Measurements from ENCODE around the gene MRM2.

The MRM2 gene

DNA sequence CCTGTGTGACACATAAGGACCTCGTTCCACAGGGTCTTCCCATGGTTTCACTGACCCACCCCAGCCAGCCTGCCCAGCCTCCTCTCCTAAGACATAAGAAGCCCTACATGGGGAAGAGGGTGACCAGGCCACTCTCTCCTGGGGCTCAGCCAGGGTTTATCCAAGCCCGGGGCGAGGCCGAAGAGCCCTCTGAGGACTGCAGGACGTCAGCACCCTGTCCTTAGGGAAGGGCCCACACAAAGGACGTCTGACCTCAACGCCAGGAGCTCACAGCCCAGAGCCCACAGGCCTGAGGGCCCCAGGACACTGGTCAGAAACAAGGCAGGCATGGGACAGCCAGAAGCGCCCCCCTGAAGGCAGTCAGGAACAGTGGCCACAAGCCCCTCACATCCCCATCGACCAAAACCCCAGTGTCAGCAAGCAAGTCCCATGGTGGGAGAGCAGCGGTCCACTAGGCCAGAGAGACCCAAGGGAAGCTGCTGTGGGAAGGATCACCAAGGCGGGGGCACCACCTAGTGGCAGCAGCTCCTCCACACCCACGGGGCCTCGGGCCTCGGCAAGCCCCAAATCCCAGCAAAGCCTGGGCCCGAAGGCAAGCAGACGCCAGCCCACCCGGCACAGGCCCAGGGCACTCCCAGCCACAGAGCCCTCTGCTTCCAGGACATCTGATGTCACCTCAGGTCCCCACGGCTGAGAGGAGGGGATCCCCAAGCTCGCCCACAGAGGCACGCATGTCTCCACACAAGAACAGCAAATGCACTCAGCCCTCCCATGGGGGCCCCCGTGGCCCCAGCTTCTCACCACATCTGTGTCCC lies 32.7 kb downstream of the MRM2 start:
- DNase-seq = peak in 55 of 58 donors; percentile 15 to 85 (median 61)

DNA sequence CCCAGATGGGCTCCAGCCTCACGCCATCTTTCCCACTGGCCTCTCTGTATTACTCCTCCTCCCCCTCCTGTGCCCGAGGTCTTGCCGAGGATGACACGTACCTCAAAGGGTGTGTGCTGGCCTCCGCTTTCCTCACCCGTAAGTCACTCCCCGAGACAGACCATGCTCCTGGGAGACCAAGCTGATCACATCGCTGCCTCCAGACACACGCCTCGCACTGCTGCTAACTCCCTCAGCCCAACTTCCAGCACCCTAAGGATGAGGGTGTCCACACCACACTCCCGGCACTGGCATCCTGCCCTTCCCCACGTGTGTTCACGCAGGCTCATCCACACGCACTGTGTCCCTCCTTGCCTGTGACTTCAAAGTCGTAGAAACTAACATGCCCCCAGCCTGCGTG lies 33.3 kb downstream of the MRM2 start:
- no peak for DNase-seq

DNA sequence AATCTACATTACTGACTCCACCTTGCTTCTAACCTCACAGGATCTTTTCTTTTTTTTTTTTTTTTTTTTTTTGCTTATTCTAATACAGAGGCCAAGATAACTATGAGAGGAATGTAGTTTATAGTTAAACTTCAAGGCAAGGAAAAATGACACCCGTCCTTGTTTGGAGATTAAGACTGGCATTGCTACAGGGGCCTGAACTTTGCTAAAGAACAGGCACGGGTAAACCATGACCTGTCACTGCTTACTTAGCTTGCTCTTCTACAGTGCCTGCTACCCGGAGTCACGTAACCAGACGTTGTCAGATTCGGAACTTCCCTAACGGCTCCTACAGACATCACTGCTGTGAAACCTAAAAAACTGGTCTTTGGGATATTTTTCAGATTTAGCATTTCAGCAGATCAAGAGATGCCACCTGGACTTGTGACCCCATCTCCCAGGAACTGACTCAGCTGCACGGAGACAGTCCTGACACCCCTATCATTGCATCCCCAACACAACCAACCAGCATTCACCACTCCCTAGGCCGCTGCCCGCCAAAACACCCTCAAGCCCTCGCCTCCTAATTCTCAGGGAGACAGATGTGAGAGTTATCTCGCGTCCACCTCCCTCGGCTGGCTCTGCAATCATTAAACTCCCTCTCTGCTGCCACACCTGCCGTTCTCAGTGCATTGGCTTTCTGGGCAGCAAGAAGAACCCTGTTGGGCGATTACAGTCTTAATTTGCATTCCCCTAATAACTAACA lies 36.8 kb downstream of the MRM2 start:
- DNase-seq = no peak

DNA sequence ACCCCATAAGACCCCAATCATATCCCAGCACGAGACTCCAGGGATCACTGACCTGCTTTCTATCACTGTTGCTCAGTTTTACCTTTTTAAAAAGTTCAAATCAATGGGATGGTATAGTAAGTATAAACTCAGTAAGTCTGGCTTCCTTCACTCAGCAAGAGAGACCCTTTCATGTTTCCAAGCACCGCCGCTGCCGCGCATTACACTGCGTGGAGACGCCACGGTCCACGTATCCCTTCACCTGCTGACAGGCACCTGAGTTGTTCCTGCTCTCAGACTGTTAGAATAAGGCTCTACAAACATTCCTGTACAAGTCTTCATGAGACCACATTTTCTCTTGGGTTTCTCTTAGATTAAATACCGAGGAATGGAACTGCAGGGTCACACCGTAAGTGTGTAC lies 37.6 kb downstream of the MRM2 start:
- DNase-seq = no peak

DNA sequence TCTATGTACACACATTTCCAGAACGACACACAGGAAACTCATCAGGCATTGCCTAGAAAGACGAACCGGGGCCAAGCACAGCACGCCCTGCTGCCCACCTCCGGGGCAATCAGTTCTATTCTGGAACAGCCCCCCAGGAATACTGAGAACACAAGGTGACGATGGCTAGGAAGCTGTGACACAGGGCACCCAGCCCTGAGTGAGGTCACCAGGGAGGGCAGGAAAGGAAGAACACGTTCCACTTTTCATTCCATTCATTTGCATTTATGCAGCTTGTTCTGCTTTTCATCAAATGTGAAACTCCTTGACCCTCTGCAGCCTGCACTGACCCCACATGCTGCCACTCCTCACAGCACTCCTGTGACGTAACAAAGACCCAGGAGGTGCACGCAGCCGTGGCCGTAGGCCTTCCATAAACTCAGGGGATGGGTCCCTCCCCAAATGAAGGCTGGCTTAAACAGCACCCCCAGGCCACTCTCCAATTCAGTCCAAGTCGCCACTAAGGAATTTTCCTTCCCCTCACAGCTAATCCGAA lies 38.2 kb downstream of the MRM2 start:
- no peak for DNase-seq

DNA sequence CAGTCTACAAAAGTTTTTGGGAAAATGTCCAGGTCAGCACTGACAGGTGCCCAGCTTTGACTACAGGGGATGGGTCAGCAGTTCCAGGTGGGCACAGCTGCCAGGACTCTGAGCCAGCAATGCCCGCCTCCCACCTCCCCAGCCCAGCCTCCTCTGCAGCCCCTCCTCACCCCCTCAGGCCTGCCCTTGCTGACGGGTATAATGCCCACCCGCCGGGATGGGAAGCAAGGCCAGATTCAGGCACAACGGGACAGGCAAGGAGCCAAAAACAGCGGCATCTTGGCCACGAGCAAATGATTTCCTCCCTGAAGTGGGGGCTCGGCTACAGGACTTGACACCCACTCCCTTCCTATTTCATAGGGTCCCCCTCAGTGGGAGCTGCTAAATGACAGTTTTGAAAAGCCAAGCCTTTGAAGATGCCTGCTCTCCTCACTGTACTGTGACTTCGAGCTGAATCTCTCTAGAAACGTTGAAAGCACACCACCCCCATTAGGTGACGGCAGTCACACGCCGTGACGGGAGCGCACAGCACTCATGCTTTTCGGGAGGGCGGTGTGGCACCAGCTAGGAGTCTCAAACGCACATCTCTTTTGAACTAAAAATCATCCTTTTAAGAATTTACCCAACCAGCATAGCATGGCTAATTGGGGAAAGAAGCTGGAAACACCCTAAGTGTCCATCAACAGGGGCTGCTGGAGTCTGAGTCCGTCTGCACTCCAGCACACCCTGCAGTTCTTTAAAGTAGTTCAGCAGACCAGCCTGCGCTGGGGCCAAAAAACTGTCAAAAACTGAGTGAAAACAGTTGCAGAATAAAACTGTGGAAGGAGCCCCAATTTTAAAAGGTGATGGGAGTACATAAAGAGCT lies 38.9 kb downstream of the MRM2 start:
- DNase-seq = peak in 1 of 58 donors; percentile 12

DNA sequence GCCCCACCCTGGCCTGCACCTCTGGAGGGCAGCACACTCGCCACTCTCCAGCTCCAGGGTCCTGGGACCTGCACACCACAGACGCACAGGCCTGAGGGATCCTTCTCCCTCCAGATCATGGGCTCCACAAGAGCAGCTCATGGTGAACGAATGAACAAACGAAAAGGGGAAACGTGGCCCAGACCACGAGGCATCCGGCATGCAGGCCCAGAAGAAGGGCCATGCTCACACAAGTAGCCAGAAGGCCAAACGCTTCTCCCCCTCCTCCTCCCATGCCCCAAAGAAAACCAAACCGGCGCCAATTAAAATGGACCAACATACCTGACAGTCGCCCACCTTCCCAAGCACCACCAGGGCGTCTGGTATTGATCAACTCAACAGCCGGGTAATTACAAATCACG lies 39.6 kb downstream of the MRM2 start:
- DNase-seq = peak in 13 of 58 donors; percentile 11 to 38 (median 23)

DNA sequence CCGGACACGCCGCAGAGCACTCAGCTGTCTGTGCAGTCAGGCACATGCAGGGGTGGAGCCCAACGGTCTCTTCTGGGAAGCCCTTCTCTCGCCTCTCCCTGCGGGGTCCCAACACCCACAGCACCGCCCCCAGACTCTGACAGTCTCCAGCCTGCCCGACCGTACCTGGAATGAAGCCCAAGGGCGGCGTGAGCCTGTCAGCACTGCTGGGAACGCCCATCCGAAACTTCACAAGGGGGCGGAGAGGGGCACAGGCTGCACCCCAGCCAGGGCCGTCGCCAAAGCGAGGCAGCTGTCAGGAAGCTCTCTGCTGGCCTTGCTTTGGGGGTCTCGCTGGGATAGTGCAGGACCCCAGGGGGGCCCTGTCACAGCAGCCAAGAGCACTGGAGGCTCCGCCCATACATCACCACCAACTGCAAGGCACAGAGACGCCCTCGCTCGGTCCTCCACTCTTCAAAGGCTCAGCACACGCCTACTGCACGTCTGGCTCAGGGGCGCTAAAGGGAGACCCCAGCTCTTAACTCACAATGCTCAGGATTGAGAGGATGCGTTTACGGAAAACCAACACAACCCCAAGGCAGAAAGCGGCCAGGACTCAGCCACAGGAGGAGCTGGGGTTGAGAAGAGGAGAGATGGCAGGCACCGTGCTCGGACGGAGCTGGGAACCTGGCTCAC lies 40.2 kb downstream of the MRM2 start:
- no peak for DNase-seq

DNA sequence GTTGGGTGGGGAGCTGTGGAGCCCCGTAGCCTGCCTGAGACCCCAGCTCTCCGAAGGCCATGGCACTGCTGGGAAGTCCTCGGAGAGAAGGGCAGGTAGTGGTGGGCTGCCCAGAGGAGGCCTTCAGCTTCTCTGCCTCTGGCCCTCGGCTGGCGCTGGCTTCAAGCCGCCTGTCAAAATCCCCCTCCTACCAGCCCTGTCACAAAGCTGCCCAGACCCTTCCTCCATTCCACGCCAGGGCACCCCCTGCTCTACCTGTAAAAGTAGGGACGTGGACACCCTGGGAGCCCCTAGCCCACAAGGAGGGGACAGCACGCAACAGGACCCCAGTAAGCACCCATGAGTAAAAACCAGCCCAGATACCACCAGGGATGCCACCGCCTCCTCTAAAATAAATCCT lies 40.9 kb downstream of the MRM2 start:
- DNase-seq = no peak

DNA sequence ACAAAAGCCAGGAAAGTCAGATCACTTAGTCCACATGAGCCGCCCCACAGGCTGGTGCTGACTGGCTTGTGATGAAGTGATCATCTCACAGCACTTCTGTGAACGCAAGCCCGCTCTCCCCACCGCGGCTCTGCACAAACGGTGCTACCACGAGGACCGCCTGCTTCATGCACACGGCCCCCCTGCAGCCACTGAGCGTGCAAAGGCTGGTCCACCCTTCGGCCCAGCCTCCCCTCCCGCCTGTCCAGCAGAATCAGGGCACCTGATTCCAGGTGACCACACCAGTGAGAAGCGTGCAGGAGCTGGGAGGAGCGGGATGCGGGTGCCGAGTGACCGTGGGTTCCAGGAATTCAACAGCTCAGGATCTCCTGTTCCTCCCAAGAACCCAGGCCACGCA lies 41.4 kb downstream of the MRM2 start:
- DNase-seq = no peak

DNA sequence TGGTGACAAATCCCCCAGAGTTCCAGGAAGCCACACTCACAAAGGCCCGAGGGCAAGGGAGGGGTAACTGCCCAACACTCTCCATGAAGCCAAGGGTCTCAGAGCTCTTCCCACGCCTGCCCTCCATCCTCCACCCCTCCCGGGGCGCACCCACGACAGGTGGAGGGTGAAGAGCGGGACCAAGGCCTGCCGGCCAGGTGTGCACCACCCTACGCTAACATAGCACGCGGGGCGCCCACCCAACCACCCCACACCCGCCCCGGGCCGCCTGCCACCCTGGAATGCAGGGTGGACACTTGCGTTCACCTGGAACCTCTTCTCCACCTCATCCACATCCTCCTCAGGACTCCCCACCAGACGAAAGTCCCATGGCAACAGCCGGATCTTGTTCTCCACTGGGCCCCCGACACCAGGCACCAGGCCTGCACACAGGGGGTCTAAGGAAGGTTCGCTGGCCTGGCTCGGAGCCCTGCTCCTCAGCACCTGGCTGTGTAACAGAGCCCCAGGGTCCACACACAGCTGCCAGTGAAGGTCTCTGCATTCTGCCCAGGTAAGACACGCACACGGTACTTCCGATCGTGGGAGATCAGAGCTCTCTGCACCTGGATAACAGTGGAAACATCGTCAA lies 41.9 kb downstream of the MRM2 start:
- no peak for DNase-seq

DNA sequence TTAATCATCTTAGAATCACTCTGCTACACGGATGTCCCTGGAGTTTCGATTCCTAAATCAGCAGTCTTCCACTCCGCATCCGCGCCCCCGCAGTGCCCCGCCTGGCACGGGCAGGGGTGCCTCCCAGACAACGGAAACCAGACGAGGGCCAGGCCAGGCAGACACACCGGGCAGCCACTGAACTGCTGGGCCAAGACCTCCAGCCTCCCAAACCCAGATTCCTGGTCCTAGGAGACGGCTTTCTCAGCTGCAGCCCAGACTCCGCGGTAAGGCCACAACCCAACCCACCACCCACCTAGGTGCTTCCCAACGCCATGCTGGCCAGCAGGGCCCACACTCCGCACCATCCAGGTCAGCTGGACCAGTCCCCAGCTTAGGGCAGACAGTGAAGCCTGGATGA lies 42.5 kb downstream of the MRM2 start:
- DNase-seq = no peak

DNA sequence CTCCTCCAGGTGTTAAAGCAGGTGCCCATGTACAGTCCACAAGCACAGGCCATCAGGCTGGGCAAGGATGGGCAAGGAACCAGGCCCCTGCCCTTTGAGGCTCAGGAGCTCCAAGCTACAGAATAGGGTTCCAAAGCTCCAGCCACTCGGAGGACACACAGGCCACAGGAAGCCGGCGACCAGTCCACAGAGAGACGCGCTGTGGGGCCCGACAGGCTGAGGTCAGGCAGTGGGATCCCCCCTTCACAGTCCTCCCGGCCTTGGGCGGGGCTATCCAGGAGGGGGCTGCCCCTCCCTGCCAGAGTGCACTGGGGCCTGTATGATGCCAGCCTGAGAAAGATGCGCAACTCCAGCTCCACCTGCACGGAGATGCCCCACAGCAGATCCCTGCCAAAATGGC lies 43.2 kb downstream of the MRM2 start:
- no peak for DNase-seq

DNA sequence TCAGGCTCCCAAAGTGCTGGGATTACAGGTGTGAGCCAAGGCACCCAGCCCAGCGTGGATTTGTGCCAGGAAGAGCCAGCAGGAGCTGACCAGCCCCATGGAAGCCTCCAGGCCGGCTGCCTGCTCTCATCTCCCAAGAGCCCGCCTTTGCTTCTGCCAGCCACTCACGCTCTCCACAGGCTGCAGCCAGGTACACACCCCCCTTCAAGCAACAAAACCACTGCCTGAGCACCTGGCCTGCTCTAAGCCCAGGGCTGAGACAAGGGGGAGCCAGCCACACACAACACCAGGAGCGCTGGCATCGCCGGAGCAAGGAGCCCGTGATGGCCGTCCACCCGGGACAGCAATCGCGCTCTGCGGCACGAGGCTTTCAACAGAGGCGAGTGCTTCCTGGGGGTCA lies 43.8 kb downstream of the MRM2 start:
- no peak for DNase-seq

DNA sequence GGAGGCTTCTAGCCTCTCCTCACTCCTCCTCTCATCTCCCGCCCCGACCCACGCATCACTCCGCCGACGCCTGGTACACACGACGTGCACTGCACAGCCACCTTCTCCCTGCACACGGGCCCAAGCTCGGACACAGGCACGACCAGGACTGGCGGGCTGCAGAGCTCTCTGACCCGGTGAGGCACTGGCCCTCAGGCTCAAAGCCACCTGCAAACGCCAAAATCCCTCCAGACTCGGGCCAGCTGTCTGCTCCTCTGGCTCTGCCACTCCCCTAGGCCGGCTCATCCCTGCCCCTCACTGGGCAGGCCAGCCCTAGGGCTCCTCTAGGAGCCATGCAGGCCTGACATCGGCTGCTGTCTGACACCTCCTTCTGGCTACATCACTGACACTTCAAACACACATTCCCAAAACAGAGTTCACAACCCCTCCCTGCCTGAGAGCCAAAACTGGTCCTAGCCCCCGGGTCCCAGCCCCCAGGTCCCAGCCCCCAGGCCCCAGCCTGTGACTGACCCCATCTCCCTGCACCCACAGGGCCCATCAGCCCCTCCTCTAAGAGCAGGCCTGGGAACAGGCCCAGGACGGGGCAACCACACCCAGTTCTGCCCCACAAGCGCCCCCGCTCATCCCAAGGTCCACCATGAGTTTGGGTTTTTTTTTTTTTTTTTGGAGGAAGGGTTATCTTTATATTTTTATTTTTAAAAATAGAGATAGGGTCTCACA lies 44.4 kb downstream of the MRM2 start:
- no peak for DNase-seq

DNA sequence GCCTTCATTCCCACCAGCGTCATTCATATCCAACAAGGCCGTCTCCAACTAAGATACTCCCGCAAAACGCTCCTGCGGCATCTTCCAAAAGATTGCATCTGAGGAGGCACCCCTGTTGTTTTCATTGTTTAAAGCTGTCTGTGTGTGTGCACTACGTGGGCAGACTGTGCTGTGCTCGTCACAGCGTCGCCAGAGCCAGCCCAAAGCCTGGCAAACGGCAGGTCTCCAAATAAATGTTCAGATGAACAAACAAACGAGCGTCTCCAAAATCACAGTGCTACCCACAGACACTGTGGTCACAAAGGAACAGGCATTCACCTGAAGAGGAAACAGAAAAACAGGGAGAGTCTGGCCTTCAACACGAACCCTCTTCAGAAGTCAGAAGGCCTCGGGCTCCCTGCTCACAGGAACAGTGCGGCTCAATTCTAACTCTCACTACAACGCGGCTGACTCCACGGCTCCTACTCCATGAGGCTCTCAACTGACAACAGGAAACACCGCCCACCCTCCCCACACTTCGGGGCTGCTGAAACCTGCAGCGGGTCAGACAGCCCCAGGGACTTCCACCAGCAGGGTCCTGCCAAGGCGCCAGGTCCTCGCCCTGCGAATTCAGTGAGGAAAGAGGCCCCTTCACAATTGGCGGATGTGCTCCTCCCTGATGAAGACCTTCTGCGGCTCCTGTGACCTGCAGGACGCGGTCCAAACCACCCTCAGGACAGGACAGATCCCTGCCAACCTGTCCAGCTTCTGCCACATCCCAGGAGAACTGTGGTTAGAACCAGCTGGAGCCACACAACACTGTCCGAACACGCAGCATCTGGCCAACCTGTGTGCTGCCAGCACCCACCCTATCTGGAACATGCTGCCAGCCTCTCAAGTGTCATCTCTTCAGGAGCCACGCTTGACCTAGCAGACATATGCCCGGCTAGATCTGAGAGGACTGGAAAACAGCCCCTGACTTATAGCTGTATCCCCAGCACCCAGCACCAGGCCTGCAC lies 45.3 kb downstream of the MRM2 start:
- no peak for DNase-seq

DNA sequence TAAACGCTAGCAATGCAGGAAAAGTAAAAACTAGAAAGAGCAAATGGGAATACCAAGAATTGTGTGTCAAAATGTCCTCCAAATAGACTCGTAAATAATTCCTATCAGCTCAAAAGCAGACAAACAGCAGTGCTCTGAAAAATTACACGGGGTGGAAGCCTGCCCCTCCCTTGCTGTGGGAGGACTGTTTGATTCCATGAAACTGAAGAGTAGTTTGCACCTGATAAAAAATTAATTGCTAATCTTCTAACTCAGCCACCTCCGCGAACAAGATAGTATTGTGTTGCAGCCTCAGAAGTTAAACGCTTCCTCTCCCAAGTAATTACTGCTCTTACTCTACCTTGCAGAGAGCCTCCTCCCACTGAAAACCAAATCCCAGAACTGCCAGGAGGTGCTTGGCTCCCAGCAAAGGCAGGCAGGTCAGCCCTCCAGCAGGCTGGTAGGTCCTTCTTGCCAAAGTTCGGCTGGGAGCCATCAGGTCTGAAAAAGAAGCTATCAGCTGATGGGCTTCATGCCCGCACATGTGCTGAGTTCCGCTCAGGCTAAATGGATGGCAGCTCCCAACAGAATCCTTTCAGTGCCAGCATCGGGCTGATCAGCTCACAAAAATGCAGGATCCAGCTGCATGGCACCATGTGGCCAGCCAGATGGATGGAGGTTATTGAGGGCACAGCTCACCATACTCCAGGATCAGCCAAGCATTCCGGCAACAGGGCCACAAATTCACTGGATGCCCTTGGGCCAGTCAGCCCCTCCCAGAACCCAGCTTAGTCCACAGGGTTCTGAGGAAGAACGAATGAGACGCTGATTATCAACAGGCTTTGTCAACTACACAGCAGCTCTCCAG lies 46.4 kb downstream of the MRM2 start:
- peak in 43 of 58 donors; percentile 24 to 65 (median 47) for DNase-seq
